GM21367 (cell line): ENCODE data around the gene ATG10.
"Not testable (repeated sequence)": the region's sequence is repeated elsewhere in the genome, so short reads cannot be mapped to it uniquely, and the experiment has no call there.

Source experiments
- ATAC-seq: cut with Tn5 transposase; IDR thresholded peaks from one replicate; pipeline ENCODE4 v1.9.1; 2021; ENCODE audit not compliant: unreplicated experiment

ATG10 gene

GRCh38 chr5:81982172-81982685, 10.4 kb downstream of the ATG10 start:
- ATAC-seq: not testable (repeated sequence)

DNA sequence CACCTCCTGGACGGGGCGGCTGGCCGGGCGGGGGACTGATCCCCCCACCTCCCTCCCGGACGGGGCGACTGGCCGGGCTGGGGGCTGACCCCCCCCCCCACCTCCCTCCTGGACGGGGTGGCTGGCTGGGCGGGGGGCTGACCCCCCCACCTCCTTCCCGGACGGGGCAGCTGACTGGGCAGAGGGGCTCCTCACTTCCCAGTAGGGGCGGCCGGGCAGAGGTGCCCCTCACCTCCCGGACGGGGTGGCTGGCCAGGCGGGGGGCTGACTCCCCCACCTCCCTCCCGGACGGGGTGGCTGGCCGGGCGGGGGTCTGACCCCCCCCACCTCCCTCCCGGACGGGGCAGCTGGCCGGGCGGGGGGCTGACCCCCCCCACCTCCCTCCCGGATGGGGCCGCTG, 11.3 kb downstream of the ATG10 start:
- not testable (repeated sequence) for ATAC-seq

DNA sequence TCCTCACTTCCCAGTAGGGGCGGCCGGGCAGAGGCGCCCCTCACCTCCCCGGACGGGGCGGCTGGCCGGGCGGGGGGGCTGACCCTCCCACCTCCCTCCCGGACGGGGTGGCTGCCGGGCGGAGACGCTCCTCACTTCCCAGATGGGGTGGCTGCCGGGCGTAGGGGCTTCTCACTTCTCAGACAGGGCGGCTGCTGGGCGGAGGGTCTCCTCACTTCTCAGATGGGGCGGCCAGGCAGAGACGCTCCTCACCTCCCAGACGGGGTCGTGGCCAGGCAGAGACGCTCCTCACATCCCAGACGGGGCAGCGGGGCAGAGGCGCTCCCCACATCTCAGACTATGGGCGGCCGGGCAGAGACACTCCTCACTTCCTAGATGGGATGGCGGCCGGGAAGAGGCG, 11.7 kb downstream of the ATG10 start:
- not testable (repeated sequence) for ATAC-seq

GRCh38 chr5:81986126-81986525, 14.3 kb downstream of the ATG10 start:
- no peak for ATAC-seq

GRCh38 chr5:81989204-81989603, 17.4 kb downstream of the ATG10 start:
- ATAC-seq: no peak

GRCh38 chr5:81994679-81995078, 22.9 kb downstream of the ATG10 start:
- no peak for ATAC-seq

DNA sequence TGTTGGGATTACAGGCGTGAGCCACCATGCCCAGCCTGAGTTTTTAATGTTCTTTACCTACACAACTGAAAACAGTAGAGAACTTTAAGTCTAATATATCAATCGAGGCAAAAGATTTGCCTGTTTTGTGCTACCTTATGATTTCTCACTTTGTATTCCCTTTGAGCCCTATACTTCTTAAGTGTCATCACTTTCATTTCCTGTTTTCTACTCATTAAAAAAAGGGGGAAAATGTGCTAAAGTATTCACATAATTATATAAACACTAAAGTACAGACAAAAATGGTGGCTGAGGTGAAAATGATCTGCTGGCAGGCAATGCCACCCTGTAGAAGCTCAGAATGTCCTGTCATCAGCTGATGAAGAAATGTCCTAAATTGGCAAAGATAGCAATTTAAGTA, 23.6 kb downstream of the ATG10 start:
- no peak for ATAC-seq

GRCh38 chr5:82004511-82004910, 32.7 kb downstream of the ATG10 start:
- no peak for ATAC-seq

DNA sequence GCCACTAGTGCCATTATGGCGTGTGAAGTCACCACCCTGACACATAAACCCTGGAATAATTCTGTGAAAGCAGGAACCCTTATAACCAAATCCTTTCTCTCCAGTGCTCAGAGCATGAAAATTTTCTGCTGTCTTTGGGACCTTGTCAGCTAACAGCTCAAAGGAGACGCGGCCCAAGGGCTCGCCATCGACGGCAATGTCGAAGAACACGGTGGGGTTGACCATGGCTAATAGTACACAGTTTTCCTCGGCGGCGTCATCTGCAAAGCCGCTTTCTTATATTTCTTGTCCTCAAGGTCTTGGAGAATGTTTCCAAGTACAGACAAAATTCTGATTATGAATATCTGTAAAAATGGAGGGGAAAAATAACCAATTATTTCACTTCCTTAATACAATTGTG, 38.0 kb downstream of the ATG10 start:
- not testable (repeated sequence) for ATAC-seq

- ATAC-seq: no peak
Measured at GRCh38 chr5:82010696-82011095, 38.9 kb downstream of the ATG10 start.

GRCh38 chr5:82011761-82012160, 39.9 kb downstream of the ATG10 start:
- ATAC-seq: no peak

- ATAC-seq: not testable (repeated sequence)
Measured at GRCh38 chr5:82014644-82015043, 42.8 kb downstream of the ATG10 start.

GRCh38 chr5:82018462-82018861, 46.6 kb downstream of the ATG10 start:
- no peak for ATAC-seq

GRCh38 chr5:82019342-82020138, 47.7 kb downstream of the ATG10 start:
- ATAC-seq: no peak

DNA sequence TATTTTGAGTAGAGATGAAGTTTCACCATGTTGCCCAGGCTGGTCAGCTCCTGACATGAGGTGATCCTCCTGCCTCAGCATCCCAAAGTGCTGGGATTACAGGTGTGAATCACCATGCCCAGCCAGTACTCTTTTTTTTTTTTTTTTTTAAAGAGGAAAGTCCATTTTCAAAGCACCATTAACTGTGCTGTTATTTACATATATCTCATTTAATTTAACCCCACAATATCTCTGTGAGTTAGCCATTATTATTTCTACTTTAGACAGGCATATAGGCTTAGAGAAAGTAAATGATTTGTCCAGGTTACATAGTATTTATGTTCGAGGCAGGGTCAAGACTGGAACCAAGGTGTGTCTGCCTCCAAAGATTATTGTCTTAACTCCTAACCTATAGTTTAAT, 50.7 kb downstream of the ATG10 start:
- ATAC-seq: no peak

DNA sequence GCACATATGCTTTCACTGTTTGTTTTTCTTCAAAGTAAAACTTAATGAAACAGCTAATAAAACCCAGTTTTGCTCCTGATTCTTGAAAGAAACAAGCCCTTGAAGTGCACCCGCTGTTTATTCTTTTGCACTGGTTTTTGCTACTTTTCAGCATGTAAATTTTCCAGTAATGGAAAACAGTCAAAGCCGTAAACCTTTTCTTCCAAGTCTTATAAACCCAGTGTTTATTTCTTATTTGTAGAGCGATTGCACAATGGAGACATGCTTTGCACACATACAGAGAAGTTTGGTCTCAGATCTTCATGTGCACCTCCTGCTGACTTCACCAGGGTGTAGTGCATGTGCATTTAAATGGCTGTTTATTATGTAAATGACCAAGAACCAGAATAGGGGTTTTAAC, 51.8 kb downstream of the ATG10 start:
- ATAC-seq: no peak

GRCh38 chr5:82031220-82032119, 59.6 kb downstream of the ATG10 start:
- ATAC-seq: no peak

- ATAC-seq: not testable (repeated sequence)
Measured at GRCh38 chr5:82042894-82043293, 71.1 kb downstream of the ATG10 start.

GRCh38 chr5:82044010-82044409, 72.2 kb downstream of the ATG10 start:
- no peak for ATAC-seq

- ATAC-seq: no peak
Measured at GRCh38 chr5:82045554-82046275, 73.9 kb downstream of the ATG10 start.

DNA sequence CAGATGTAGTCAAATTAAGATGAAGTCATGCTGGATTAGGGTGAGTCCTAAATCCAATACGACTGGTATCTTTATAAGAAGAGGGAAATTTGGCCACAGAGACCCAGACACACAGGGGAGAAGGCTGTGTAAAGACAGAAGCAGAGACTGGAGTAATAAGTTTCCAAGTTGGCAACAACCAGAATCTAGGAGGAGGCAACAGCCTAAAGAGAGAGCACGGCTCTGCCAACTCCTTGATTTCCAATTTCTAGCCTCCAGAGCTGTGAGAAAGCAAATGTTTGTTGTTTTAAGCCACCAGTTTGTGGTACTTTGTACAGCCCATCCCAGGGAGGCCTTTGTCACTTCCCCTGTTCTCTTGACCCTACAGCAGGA, 74.4 kb downstream of the ATG10 start:
- no peak for ATAC-seq
